ENCODE results near the gene FOXP1.

- no peak for TF ChIP-seq POLR2AphosphoS5 (IDR thresholded peaks at IDR 0.05; ENCODE audit: low read depth, low read length)
- no peak for TF ChIP-seq REST (IDR thresholded peaks at IDR 0.05; ENCODE audit: insufficient read depth in 1 of 2, low read depth in 2 of 2, low read length in 2 of 2)
- no peak for TF ChIP-seq TAF1 (IDR thresholded peaks at IDR 0.05; ENCODE audit: borderline replicate concordance, insufficient read depth, low read length)
- TF ChIP-seq SIN3A (IDR thresholded peaks at IDR 0.05; ENCODE audit: borderline replicate concordance, insufficient read depth, low read length), result no peak
These were observed 153.9 kb downstream of the FOXP1 start for GRCh38 chr3:71429597-71429988.
